ENCODE results near the gene FGF14.

Gene FGF14

DNA sequence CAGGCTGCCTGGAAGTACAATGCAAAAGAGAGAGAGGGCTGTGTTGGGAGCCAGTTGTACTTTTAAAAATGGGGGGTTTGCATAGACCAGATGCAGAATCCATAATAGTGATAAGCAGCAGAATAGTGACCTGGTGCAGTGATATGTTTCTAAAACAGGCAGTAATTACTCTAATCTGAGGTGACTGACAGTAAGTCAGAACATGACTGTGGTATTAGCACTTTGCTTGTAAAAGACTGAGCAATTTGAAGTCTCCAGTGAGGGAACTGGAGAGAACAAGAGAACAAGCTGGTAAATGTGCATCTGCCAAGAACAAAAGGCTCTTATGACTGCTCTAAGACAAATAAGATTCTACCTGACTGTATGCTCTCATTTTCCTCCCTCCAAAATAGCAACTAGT, 565.9 kb downstream of the FGF14 start:
- no peak for DNase-seq

DNA sequence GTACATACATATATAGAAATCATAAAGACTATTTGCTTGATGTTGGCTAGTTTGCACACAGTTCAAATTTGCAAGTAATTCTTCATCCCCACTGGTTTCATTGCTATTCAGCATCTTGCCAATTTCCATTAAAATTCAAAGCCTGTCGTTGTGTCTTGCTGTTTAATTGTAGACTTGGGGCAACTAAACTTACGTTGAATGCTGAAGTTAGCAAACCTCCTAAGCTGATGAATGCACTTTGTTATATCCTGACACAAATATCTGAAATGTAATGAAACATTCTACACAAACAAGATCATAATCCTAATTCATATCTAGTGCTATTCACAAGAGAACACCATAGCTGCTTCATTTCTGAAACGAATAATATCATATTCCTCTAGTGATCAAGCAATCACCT, 568.2 kb downstream of the FGF14 start:
- no peak for DNase-seq

DNA sequence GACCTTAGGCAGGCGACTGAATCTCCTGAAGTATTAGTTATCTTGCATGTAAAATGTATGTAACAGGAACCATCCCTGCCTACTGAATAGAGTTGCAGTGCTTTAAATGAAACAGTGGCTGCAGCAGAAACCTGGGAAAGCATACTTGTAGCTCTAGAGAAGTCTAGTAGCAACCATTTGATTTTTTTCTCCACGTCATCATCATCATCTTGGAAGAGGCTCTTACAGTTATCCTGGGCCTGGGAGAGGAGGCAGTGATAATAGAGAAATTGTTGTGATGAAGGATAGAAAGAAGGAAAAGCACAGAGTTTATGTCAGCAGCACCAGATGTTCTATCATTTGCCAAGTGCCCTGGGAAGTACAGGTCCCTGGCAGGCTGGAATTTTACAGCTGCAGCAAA, 571.8 kb downstream of the FGF14 start:
- DNase-seq: no peak

- DNase-seq: no peak
These were observed 572.4 kb downstream of the FGF14 start for GRCh38 chr13:101829484-101829883.

- DNase-seq: no peak
These were observed 573.7 kb downstream of the FGF14 start for GRCh38 chr13:101828119-101828518.

- no peak for DNase-seq
These were observed 584.0 kb downstream of the FGF14 start for GRCh38 chr13:101817898-101818297.

DNA sequence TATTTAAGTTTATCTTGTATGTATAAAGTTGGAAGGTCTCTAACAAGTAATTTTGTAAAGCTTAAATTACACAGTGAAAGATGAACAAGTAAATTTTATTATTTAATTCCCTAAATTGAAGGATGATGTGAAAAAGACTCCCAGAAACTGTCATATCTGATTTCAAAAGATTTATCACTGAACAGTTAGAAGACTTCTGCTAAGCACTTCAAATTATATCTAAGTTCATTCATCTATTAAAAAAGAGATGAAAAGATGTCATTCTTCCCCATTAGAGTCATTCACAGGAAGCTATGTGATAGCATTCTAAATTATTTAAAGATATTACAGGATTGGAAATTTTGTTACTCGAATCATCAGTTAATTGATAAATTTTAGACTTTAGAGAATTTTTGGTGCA, 590.0 kb downstream of the FGF14 start:
- no peak for DNase-seq

DNA sequence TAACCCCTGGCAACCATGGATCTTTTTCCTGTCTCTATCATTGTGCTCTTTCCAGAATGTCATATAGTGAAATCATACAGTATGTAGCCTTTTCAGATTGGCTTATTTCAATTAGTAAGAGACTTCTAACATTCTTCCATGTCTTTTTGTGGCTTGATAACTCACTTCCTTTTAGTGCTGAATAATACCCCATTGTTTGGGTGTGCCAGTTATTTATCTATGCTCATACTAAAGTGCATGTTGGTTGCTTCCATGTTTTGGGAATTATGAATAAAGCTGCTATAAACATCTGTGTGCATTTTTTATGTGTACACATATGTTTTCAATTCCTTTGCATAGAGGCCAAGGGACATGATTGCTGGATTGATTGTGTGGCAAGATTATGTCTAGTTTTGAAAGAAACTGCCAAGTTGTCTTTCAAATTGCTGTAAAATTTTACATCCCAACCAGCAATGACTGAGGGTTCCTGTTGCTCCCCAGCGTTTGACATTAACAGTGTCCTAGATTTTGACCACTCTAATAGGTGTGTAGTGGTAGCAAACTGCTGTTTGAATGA, 590.5 kb downstream of the FGF14 start:
- DNase-seq: no peak

DNA sequence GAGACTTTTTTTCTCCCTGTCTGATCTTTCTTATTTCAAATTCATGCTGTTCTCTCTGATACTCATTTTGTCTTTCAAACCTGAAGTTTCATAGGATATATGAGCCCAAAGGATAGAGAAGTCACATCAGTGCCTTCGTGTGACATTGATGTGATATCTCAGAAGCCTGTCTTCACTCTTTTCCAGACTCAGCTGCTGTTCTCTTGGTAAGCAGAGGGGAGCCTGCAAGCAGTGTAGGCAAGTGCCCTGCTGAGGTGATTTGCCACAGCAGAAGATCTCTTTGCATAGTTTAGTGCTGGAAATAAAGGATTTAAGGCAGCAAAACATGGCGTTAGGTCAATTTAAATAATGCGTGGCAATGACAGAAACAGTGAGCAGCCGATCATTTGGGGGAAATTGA, 602.7 kb downstream of the FGF14 start:
- DNase-seq: no peak

DNA sequence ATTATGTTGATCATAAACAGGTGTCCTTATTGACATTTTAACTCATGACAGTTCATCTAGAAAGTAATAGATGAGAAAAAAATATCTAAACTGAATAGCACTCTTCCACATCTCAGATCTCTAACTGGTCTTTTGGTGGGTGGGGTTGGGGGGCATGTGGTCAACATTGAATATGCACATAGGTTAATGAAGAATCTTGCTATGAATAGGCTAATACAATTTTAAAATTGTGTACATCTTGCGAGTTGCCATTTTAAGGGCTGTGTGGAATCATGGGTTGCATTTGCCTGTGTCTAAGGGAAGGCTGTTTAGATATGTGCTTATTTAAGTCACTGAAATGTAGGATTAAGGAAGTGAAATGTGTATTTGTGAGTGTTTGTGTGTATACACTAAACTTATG, 603.4 kb downstream of the FGF14 start:
- no peak for DNase-seq

DNA sequence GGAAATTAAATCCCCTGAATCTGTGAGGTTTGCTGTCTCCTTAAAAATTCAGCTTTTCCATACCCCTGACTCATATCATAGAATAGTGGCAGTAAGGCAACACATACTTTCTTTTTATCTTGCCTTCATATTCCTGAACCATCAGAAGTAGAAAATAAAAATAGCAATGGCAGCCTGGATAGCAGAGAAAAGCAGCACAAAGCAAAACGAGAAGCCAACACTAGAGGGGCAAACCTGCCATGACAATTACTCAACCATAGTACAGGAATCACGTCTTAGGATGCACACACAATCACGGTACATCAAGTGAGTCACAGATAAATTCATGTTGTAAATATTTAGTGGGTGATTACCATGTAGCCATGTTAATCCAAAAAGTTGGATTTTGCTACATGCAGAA, 606.4 kb downstream of the FGF14 start:
- no peak for DNase-seq

DNA sequence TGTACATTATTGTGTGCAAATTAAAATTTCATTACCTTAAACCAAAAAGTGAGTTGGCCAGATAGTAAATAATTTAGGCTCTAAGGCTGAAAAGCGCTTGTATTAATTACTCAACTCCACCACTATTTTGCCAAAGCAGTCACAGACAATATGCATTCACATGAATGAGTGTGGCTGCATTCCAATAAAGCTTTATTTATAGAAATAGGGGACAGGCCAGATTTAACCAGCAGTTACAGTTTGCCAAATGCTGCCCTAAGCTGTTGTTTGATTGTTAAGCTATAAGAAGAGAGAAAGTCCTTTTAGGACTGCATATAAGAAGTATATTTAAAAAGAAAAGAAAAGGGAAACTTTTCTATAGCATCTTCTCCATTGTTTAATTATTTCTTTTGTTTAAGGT, 606.8 kb downstream of the FGF14 start:
- no peak for DNase-seq

DNA sequence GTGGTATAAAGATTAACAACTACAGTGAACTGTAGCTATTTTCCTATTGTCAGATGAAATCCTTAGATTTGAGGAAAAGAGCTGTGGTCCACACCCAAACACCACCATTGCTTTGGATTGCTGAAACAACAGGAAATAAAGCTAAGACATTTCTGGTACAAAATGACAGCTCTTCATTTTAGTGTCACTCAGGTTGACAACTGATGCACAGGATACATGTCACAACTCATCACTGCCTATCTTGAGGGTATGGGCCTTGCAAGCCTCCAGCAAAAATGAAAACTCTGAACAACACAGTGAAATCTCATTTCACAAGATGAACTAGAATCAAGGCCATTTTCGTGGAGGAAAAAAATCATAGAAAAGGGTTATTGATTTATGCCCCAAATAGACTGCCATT, 609.7 kb downstream of the FGF14 start:
- no peak for DNase-seq

DNA sequence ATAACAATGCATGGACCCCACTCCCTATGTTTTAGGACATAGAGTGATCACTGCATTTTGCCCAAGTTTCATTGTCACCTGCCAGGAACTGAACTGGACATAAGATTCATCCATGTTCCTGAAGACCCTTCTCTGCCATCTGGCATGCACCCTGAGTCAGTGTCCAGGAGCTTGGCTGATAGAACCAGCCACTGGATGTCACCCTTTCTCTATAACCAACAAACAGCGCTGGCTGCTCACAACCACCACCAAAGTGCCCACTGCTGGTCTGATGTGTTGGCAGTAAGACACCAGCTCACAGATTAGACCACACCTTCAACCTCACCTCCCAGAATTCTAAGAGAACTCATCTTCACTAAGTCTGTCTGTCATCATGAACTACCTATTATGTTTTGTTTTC, 616.0 kb downstream of the FGF14 start:
- no peak for DNase-seq

DNA sequence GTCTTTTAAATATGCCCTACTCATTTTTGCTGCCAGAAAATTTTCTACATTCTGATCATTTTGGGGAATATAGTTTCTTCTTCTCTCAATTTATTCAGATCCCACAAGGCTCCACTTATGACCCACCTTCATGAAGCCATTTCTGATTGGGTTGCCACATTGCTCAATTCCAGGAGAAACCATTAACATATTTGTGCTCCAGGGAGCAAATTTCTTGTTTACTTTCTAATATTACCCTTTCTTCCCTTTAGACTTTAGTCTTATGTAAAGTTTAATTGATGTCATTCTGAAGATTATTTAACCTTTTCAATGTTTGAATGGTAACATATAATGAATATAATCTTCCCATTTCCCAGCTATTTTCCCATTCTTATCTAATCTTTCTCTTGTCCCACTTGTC, 617.5 kb downstream of the FGF14 start:
- no peak for DNase-seq

DNA sequence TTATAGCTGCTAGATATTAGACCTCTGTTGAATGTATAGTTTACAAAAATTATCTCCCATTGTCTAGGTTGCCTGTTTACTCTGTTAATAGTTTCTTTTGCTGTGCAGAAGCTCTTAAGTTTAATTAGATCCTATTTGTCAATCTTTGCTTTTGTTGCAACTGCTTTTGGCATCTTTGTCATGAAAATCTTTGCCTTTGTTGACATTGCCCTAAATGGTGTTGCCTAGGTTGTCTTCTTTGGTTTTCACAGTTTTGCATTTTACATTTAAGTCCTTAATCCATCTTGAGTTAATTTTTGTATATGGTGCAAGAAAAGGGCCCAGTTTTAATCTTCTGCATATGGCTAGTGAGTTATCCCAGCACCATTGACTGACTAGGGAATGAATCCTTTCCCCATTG, 618.3 kb downstream of the FGF14 start:
- no peak for DNase-seq

DNA sequence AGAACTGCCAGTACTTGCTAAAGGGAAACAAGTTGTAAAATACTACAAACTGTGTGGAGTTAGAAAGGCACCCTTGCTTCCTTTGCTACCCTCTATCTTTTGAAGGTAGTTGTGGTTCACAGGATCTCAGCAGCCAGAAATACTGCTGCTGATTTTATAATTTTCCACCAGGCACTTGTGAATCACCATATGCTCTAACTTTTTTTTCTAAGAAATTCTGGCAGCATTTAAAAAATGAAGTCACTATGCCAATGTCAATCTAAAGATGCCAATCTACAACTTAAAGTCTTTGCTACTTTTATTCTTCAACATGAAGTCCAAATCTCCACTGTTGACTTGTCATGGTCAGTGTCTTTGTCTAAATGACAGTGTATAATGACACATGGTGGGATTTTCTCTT, 621.6 kb downstream of the FGF14 start:
- no peak for DNase-seq

GRCh38 chr13:101779147-101779546, 622.7 kb downstream of the FGF14 start:
- no peak for DNase-seq

GRCh38 chr13:101775267-101775666, 626.6 kb downstream of the FGF14 start:
- DNase-seq: no peak

GRCh38 chr13:101774393-101774792, 627.5 kb downstream of the FGF14 start:
- DNase-seq: no peak

GRCh38 chr13:101773062-101773461, 628.8 kb downstream of the FGF14 start:
- no peak for DNase-seq

GRCh38 chr13:101767131-101767530, 634.7 kb downstream of the FGF14 start:
- no peak for DNase-seq

GRCh38 chr13:101763191-101763590, 638.7 kb downstream of the FGF14 start:
- DNase-seq: no peak

GRCh38 chr13:101757446-101758039, 644.3 kb downstream of the FGF14 start:
- DNase-seq: no peak

GRCh38 chr13:101755228-101755887, 646.5 kb downstream of the FGF14 start:
- DNase-seq: no peak

All from stimulated activated CD4-positive, alpha-beta T cell treated with anti-CD3 and anti-CD28 coated beads, Interleukin-4, amount 100 ng/mL, for 4 hours (primary cell).